ENCODE measurements around the gene AVEN. TPM values are rescaled to one million over a fixed set of nuclear protein-coding genes. Genes with fewer than 3 reads are reported as not detected.
A peak's percentile ranks its signal among the peaks of the same experiment; 100 is the strongest.

The AVEN gene, protein sequence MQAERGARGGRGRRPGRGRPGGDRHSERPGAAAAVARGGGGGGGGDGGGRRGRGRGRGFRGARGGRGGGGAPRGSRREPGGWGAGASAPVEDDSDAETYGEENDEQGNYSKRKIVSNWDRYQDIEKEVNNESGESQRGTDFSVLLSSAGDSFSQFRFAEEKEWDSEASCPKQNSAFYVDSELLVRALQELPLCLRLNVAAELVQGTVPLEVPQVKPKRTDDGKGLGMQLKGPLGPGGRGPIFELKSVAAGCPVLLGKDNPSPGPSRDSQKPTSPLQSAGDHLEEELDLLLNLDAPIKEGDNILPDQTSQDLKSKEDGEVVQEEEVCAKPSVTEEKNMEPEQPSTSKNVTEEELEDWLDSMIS
- total RNA-seq = 11.5 TPM
- long read RNA-seq, transcript AVEN-201 (6 exons, 1,605 nt) = major isoform, 19 of 25 reads
- long read RNA-seq, partial matches to known transcripts = 0 of 25 reads
- long read RNA-seq, other reads (novel, unspliced or antisense) = 6 of 25 reads

DNA sequence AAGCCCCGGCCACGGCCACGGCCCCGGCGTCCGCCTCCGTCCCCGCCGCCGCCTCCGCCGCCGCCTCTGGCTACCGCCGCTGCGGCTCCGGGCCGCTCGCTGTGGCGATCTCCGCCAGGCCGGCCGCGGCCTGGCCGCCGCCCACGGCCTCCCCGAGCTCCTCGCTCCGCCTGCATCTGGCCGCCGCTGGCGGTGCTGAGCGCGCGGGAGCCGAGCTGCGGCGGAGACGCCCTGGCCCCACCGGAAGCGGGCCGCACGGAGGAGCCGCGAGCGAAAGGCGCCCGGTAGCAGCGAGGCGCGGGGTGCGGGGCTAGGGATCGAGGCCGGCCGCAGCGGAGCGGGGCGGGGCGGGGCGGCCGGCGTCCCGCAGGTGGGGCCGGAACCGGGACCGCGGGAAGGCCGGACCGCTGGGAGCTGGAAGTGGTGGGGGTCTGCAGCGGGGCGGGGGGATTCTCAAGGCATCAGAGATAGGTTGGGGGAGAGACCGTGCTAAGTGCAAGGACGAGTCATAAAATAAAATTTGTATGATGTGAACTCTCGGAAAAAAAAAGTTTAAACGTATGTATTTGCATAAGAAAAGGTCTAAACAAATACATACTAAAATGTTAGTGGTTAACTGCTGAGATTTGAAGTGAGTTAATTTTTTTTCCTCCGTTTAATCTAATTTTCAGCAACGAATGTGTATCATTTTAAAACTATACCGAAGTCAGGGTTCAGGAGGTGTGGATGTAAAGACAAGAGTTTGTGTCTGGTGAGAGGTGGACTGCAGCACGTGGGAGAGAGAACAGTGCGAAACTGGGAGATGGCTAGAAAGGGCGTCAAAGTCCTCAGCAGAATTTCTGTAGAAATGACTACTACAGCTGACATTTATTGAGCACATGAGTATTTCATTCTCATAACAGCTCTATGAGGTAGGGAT lies at the start of gene AVEN:
Gene AVEN, minus strand, starts transcription at position 334 of the 919 bp plus-strand sequence. Its CDS starts 158 bp downstream, at position 176.
- Histone ChIP-seq H3K4me3 (peak within 1 kb of the TSS; percentile 85), H3K27ac (peak within 1 kb of the TSS; percentile 89), H3K4me1 (peaks cover 7% of the 10 kb centered on the region), H3K36me3 (no peaks in the 10 kb centered on the region), H3K9me3 (no peaks in the 10 kb centered on the region), H3K27me3 (no peaks in the 10 kb centered on the region)
- TF ChIP-seq, protein P1, sequence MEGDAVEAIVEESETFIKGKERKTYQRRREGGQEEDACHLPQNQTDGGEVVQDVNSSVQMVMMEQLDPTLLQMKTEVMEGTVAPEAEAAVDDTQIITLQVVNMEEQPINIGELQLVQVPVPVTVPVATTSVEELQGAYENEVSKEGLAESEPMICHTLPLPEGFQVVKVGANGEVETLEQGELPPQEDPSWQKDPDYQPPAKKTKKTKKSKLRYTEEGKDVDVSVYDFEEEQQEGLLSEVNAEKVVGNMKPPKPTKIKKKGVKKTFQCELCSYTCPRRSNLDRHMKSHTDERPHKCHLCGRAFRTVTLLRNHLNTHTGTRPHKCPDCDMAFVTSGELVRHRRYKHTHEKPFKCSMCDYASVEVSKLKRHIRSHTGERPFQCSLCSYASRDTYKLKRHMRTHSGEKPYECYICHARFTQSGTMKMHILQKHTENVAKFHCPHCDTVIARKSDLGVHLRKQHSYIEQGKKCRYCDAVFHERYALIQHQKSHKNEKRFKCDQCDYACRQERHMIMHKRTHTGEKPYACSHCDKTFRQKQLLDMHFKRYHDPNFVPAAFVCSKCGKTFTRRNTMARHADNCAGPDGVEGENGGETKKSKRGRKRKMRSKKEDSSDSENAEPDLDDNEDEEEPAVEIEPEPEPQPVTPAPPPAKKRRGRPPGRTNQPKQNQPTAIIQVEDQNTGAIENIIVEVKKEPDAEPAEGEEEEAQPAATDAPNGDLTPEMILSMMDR (IDR thresholded peaks at IDR 0.05) = no peak
- peak; percentile 75 for ATAC-seq
- DNase-seq = peak; percentile 82
- intact Hi-C loops (cut with DNase I) = no loop called here

DNA sequence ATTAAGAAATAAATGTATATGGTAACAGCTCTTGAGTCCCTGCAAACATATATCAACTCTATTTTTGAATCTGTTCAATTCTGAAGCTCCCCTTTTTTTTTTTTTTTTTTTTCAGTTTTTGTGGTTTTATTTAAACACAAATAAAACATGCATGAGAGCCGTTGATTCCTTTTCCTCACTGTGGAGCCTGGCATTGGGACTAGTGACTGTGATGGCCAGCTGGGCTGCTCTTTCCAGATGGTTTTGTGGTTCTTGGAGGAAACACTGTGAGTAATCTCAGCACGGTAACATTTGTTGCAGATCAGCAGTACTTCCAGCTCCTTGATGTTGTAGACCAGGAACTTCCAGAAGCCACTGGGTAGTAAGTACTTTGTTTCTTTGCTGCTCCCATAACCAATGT lies 46.7 kb upstream of the AVEN start:
- ATAC-seq (no peak), DNase-seq (no peak)
- TF ChIP-seq, protein P1 (IDR thresholded peaks at IDR 0.05) = no peak
- Histone ChIP-seq H3K27ac (no peak overlapping the region), H3K4me3 (no peak overlapping the region), H3K36me3 (peaks cover 76% of the 10 kb centered on the region), H3K27me3 (no peaks in the 10 kb centered on the region), H3K4me1 (no peaks in the 10 kb centered on the region), H3K9me3 (no peaks in the 10 kb centered on the region)
- intact Hi-C loops (cut with DNase I) = no loop called here

DNA sequence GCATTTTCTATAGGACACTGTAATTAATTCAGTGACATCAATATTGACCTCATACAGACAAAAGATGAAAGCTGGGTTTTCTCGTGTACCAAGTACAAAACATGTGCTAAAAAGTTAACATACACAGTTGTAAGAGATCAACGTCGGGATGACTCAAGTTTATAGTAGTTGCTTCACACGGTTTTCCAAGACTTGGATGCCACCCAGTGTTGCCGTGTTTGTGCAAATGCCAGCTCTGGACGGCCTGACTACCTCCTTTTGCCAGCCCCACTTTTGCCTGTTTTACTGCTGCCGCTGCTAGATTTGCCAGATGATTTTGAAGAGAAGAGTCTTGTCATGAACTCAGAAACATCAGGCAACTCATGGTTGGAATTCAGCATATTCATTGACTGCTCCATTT lies 45.1 kb upstream of the AVEN start:
- H3K36me3 ChIP-seq = peaks cover 61% of the 10 kb centered on the region
- ATAC-seq = no peak
- intact Hi-C loops (cut with DNase I) = no loop called here

DNA sequence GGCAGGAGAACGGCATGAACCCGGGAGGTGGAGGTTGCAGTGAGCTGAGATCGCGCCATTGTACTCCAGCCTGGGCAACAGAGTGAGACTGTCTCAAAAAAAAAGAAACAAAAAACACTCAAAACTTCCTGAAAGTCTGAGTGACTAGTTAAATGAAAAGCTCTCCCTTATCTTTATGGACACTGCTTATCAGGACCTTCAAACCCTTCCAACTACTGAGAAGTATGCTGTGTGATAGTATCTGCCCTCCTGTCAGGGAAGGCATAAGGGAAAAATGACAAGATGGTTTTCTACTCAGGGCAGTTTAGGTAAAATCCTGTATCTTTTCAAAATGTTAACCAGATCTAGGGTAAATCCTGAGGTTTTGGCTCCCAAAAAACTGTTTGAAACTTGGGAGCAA lies 40.9 kb upstream of the AVEN start:
- H3K4me1 ChIP-seq = no peaks in the 10 kb centered on the region
- TF ChIP-seq, protein P1 (IDR thresholded peaks at IDR 0.05) = no peak
- DNase-seq (no peak), ATAC-seq (no peak)
- no peaks in the 10 kb centered on the region for H3K9me3 ChIP-seq
- no peak overlapping the region for H3K4me3 ChIP-seq
- H3K36me3 ChIP-seq = peaks cover 22% of the 10 kb centered on the region
- intact Hi-C loops (cut with DNase I) = no loop called here
- no peaks in the 10 kb centered on the region for H3K27me3 ChIP-seq
- no peak overlapping the region for H3K27ac ChIP-seq

More for the DNA sequence above, 45.1 kb upstream of the AVEN start:
- Histone ChIP-seq H3K27me3 (no peaks in the 10 kb centered on the region), H3K4me1 (no peaks in the 10 kb centered on the region), H3K9me3 (no peaks in the 10 kb centered on the region), H3K4me3 (no peak overlapping the region), H3K27ac (no peak overlapping the region)
- TF ChIP-seq, protein P1 (IDR thresholded peaks at IDR 0.05) = no peak
- no peak for DNase-seq

DNA sequence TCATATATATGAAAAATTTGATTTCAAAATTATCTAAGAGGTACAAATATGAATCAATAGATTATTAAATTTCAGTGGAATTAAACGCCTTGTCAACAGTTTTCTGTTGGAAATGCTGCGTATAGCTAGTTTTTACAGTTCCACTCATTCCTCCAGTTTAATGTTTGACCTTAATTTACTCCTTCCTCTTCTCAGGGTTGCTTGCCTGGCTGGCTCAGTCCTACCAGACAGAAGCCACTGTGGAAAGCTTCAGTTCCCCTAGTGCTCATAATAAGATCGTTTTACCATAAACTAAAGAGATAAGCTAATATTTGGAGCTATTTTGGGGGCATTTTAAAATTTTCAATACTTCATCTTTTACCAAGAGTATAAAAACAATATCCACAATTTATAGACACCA lies 39.9 kb upstream of the AVEN start:
- TF ChIP-seq, protein P1 (IDR thresholded peaks at IDR 0.05) = no peak
- intact Hi-C loops (cut with DNase I) = no loop called here
- no peak for DNase-seq

More for the DNA sequence above, 39.9 kb upstream of the AVEN start:
- Histone ChIP-seq H3K27ac (no peak overlapping the region), H3K27me3 (no peaks in the 10 kb centered on the region), H3K4me3 (no peak overlapping the region), H3K4me1 (no peaks in the 10 kb centered on the region), H3K9me3 (no peaks in the 10 kb centered on the region), H3K36me3 (peaks cover 14% of the 10 kb centered on the region)
- no peak for ATAC-seq
